Mesendoderm (in vitro differentiated cells): Measurements from ENCODE around the gene CD46.

ENCODE experiments used
- DNase-seq: peaks from one replicate; pipeline ENCODE4 v3.0.0; 2013
- H2AK5ac ChIP-seq: 2 replicates; pipeline ENCODE4 v1.6.1; 2013; ENCODE audit warnings: low read length, inconsistent platforms
- H2BK120ac ChIP-seq: 2 replicates; pipeline ENCODE4 v1.6.1; 2013; ENCODE audit warnings: low read depth, mild to moderate bottlenecking, low read length, moderate library complexity, mixed read lengths
- H2BK15ac ChIP-seq: replicated peaks from 2 replicates; pipeline ENCODE4 v1.6.1; 2013; ENCODE audit warnings: low read depth, mild to moderate bottlenecking, moderate library complexity
- H2BK5ac ChIP-seq: 2 replicates; pipeline ENCODE4 v1.6.1; 2013; ENCODE audit warnings: low read length, inconsistent platforms
- H3K18ac ChIP-seq: 2 replicates; pipeline ENCODE4 v1.6.1; 2013; ENCODE audit warnings: mild to moderate bottlenecking, low read length, mixed read lengths
- H3K23ac ChIP-seq: one replicate; pipeline ENCODE4 v1.6.1; 2013; ENCODE audit warnings: low read length
- H3K27ac ChIP-seq: 2 replicates; pipeline ENCODE4 v1.5.1; 2013; ENCODE audit warnings: low read depth, mild to moderate bottlenecking, inconsistent platforms, low read length, moderate library complexity
- H3K27me3 ChIP-seq: 2 replicates; pipeline ENCODE4 v1.6.1; 2013; ENCODE audit warnings: low read length, control low read depth, mild to moderate bottlenecking, inconsistent platforms; ENCODE audit not compliant: insufficient read depth, poor library complexity
- H3K36me3 ChIP-seq: 2 replicates; pipeline ENCODE4 v1.6.1; 2013; ENCODE audit warnings: low read length, inconsistent platforms; ENCODE audit not compliant: control insufficient read depth, insufficient read depth
- H3K4ac ChIP-seq: one replicate; pipeline ENCODE4 v1.6.1; 2013; ENCODE audit warnings: low read depth, mild to moderate bottlenecking, low read length, moderate library complexity
- H3K4me1 ChIP-seq: 2 replicates; pipeline ENCODE4 v1.6.1; 2013; ENCODE audit warnings: low read depth, low read length, inconsistent platforms; ENCODE audit not compliant: control insufficient read depth
- H3K4me2 ChIP-seq: 2 replicates; pipeline ENCODE4 v1.6.1; 2013; ENCODE audit warnings: low read length
- H3K4me3 ChIP-seq: 2 replicates; pipeline ENCODE4 v1.5.1; 2013; ENCODE audit warnings: mild to moderate bottlenecking, low read length
- H3K56ac ChIP-seq: one replicate; pipeline ENCODE4 v1.6.1; 2013; ENCODE audit warnings: low read length
- H3K79me1 ChIP-seq: 2 replicates; pipeline ENCODE4 v1.6.1; 2013; ENCODE audit warnings: low read length, inconsistent platforms
- H3K79me2 ChIP-seq: 2 replicates; pipeline ENCODE4 v1.6.1; 2013; ENCODE audit warnings: mild to moderate bottlenecking, low read length; ENCODE audit not compliant: control insufficient read depth, insufficient read depth
- H3K9ac ChIP-seq: 2 replicates; pipeline ENCODE4 v1.6.1; 2013; ENCODE audit warnings: low read length, inconsistent platforms
- H4K5ac ChIP-seq: one replicate; pipeline ENCODE4 v1.6.1; 2013; ENCODE audit warnings: low read length
- H4K8ac ChIP-seq: one replicate; pipeline ENCODE4 v1.6.1; 2013; ENCODE audit warnings: low read depth, mild to moderate bottlenecking, control low read depth, low read length, moderate library complexity
- WGBS: extraction: QIAGEN DNeasy Blood & Tissue Kit; methylation state at CpG from one replicate; pipeline ENCODE4 v1.1.7; 2013; ENCODE audit warnings: low lambda C conversion rate, missing lambda C conversion rate; ENCODE audit not compliant: insufficient coverage; ENCODE audit errors: extremely low coverage; 5-methylcytosine and 5-hydroxymethylcytosine counted together

CD46 gene

GRCh38 chr1:207835958-207836357 is 84.1 kb downstream of the CD46 start:
- Histone ChIP-seq H3K79me1 (no peaks in the 10 kb centered on the region), H3K79me2 (no peaks in the 10 kb centered on the region), H4K5ac (no peak overlapping the region), H3K9ac (no peak overlapping the region), H3K27me3 (no peaks in the 10 kb centered on the region), H3K4me3 (no peak overlapping the region), H2BK120ac (no peak overlapping the region), H3K56ac (no peak overlapping the region), H2AK5ac (no peak overlapping the region), H2BK5ac (no peak overlapping the region), H3K18ac (no peak overlapping the region), H3K23ac (no peak overlapping the region), H3K4ac (no peak overlapping the region), H3K36me3 (no peaks in the 10 kb centered on the region), H3K4me1 (no peaks in the 10 kb centered on the region), H3K27ac (no peak overlapping the region), H2BK15ac (no peak overlapping the region), H4K8ac (no peak overlapping the region), H3K4me2 (no peak overlapping the region)
- DNase-seq: no peak
- WGBS: no CpG with 5 or more reads among the region's 6 CpGs

- no peak overlapping the region for H3K18ac ChIP-seq
- H3K23ac ChIP-seq: no peak overlapping the region
- H2AK5ac ChIP-seq: no peak overlapping the region
- no CpG with 5 or more reads among the region's 15 CpGs for WGBS
- no peak overlapping the region for H3K56ac ChIP-seq
- no peaks in the 10 kb centered on the region for H3K79me2 ChIP-seq
- no peak overlapping the region for H2BK15ac ChIP-seq
- H3K27ac ChIP-seq: no peak overlapping the region
- no peak for DNase-seq
- no peaks in the 10 kb centered on the region for H3K79me1 ChIP-seq
- no peak overlapping the region for H3K9ac ChIP-seq
- no peaks in the 10 kb centered on the region for H3K36me3 ChIP-seq
- H3K4ac ChIP-seq: no peak overlapping the region
- H2BK5ac ChIP-seq: no peak overlapping the region
- H4K5ac ChIP-seq: no peak overlapping the region
- no peaks in the 10 kb centered on the region for H3K4me1 ChIP-seq
- H3K4me2 ChIP-seq: no peak overlapping the region
- no peak overlapping the region for H4K8ac ChIP-seq
- no peak overlapping the region for H3K4me3 ChIP-seq
- no peaks in the 10 kb centered on the region for H3K27me3 ChIP-seq
- H2BK120ac ChIP-seq: no peak overlapping the region
These were observed 84.9 kb downstream of the CD46 start for GRCh38 chr1:207836591-207837347.

- Histone ChIP-seq H3K27ac (no peak overlapping the region), H3K23ac (no peak overlapping the region), H2BK120ac (no peak overlapping the region), H2BK5ac (no peak overlapping the region), H2BK15ac (no peak overlapping the region), H3K79me1 (no peaks in the 10 kb centered on the region), H3K9ac (no peak overlapping the region), H3K4me2 (no peak overlapping the region), H3K27me3 (no peaks in the 10 kb centered on the region), H2AK5ac (no peak overlapping the region), H3K4me3 (no peak overlapping the region), H3K4me1 (no peaks in the 10 kb centered on the region), H3K4ac (no peak overlapping the region), H3K36me3 (no peaks in the 10 kb centered on the region), H3K79me2 (no peaks in the 10 kb centered on the region), H3K18ac (no peak overlapping the region), H3K56ac (no peak overlapping the region), H4K8ac (no peak overlapping the region), H4K5ac (no peak overlapping the region)
- WGBS: no CpG with 5 or more reads among the region's 4 CpGs
- no peak for DNase-seq
These were observed 85.8 kb downstream of the CD46 start for GRCh38 chr1:207837673-207838072.

- no peak overlapping the region for H2BK15ac ChIP-seq
- no peak overlapping the region for H2BK120ac ChIP-seq
- H3K27me3 ChIP-seq: no peaks in the 10 kb centered on the region
- no peak overlapping the region for H4K5ac ChIP-seq
- H2AK5ac ChIP-seq: no peak overlapping the region
- no peak overlapping the region for H3K27ac ChIP-seq
- no peak overlapping the region for H3K4me2 ChIP-seq
- H3K18ac ChIP-seq: no peak overlapping the region
- no peak overlapping the region for H3K23ac ChIP-seq
- H3K9ac ChIP-seq: no peak overlapping the region
- H3K36me3 ChIP-seq: no peaks in the 10 kb centered on the region
- H3K4me1 ChIP-seq: no peaks in the 10 kb centered on the region
- H3K4me3 ChIP-seq: no peak overlapping the region
- no peak overlapping the region for H3K4ac ChIP-seq
- H2BK5ac ChIP-seq: no peak overlapping the region
- no peak for DNase-seq
- no peak overlapping the region for H4K8ac ChIP-seq
- H3K56ac ChIP-seq: no peak overlapping the region
- H3K79me1 ChIP-seq: no peaks in the 10 kb centered on the region
- no peaks in the 10 kb centered on the region for H3K79me2 ChIP-seq
- no CpG with 5 or more reads among the region's 15 CpGs for WGBS
These were observed 86.6 kb downstream of the CD46 start for GRCh38 chr1:207838156-207839082.

- no peak overlapping the region for H3K23ac ChIP-seq
- no peak overlapping the region for H2BK15ac ChIP-seq
- H3K4ac ChIP-seq: no peak overlapping the region
- H3K4me1 ChIP-seq: no peaks in the 10 kb centered on the region
- no peak overlapping the region for H3K4me2 ChIP-seq
- no peak for DNase-seq
- no peak overlapping the region for H2BK120ac ChIP-seq
- no peaks in the 10 kb centered on the region for H3K36me3 ChIP-seq
- H2AK5ac ChIP-seq: no peak overlapping the region
- no peak overlapping the region for H3K56ac ChIP-seq
- no peak overlapping the region for H3K27ac ChIP-seq
- H3K27me3 ChIP-seq: no peaks in the 10 kb centered on the region
- H4K5ac ChIP-seq: no peak overlapping the region
- H3K18ac ChIP-seq: no peak overlapping the region
- H3K79me1 ChIP-seq: no peaks in the 10 kb centered on the region
- H2BK5ac ChIP-seq: no peak overlapping the region
- no peak overlapping the region for H3K4me3 ChIP-seq
- H3K9ac ChIP-seq: no peak overlapping the region
- H3K79me2 ChIP-seq: no peaks in the 10 kb centered on the region
- no peak overlapping the region for H4K8ac ChIP-seq
These were observed 87.2 kb downstream of the CD46 start for GRCh38 chr1:207839083-207839413.
